Stimulated activated CD4-positive, alpha-beta T cell treated with anti-CD3 and anti-CD28 coated beads, Interleukin-15, amount 100 ng/mL, for 24 hours (primary cell): ENCODE data around the gene APLP1.
A peak's percentile ranks its signal among the peaks of the same experiment; 100 is the strongest.

ENCODE experiments used
- DNase-seq: peaks from one replicate; pipeline ENCODE4 v3.0.0-alpha.2; 2020

APLP1 gene

DNA sequence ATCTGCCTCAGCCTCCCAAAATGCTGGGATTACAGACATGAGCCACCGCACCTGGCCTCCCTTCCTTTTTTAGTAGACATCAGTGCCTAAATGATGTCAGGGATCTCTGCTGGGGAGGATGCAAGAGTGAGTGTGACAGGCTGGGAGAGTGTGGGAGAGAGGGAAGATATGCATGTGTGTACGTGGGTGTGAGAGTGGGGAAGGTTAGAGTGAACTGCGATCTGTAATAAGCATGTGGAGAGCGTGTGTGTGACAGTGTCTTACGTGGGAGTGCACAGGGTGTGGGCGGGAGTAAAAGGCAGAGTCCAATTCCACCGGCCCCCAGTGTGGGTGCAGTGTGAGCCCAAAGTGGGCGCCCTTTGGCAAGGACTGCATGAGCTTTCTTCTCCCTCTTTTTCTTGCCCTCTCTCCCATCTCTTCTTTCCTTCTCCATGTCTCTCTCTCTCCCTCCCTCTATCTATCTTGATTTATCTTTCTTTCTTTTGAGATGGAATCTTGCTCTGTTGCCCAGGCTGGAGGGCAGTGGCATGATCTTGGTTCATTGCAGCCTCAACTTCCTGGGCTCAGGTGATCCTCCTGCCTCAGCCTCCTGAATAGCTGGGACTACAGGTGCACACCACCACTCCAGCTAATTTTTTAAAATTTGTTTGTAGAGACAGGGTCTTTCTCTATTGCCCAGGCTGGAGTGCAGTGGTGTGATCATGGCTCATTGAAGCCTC is 15.2 kb upstream of the APLP1 start:
- no peak for DNase-seq

DNA sequence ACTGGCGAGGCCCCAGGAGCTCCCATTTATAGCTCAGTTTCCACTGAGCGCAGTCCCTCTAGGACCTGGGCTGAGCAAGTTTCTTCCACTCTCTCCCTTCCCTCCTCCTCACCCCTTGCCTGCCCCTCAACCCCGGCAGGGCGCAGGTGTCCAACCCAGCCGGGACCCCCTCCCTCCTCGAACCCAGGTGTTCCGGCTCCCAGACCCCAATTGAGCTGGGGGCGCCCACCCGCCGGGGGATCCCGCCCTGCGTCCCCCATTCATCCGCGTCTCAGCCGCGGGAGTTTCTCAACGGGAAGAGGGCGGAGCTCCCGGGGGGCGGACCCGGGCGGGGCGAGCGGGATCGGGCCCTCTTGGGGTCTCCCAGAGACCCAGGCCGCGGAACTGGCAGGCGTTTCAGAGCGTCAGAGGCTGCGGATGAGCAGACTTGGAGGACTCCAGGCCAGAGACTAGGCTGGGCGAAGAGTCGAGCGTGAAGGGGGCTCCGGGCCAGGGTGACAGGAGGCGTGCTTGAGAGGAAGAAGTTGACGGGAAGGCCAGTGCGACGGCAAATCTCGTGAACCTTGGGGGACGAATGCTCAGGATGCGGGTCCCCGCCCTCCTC is 11.7 kb upstream of the APLP1 start, which contains the start of gene KIRREL2:
TSS of gene KIRREL2 (plus strand) at position 366 of the 604 bp plus-strand sequence. CDS start at position 575, 209 bp downstream.
- DNase-seq: peak; percentile 55

DNA sequence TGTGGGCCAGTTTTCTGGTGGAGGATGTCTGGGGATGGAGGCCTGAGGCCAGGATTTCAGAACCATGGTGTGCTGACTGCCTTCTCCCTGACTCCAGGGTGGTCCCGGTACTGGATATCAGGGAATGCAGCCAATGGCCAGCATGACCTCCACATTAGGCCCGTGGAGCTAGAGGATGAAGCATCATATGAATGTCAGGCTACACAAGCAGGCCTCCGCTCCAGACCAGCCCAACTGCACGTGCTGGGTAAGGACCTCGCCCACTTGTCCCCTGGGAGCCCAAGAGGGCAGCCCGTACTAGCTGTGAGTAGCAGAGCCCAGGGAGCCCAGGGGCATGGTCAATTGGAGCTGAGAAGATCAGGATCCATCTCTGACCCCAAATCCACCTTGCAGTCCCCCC is 10.1 kb upstream of the APLP1 start:
- DNase-seq: no peak

DNA sequence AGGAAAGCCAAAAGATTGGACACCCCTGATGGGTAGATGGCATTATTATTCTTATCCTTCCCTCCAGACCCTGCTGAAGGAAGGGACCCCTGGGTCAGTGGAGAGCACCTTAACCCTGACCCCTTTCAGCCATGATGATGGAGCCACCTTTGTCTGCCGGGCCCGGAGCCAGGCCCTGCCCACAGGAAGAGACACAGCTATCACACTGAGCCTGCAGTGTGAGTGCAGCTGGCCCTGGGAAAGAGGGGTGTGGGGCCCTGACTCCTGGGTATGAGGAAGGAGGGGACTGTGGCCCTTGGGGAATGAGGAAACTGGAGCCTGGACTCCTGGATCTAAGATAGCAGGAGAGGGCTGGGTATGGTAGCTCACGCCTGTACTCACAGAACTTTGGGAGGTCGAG is 9.0 kb upstream of the APLP1 start:
- DNase-seq: no peak

DNA sequence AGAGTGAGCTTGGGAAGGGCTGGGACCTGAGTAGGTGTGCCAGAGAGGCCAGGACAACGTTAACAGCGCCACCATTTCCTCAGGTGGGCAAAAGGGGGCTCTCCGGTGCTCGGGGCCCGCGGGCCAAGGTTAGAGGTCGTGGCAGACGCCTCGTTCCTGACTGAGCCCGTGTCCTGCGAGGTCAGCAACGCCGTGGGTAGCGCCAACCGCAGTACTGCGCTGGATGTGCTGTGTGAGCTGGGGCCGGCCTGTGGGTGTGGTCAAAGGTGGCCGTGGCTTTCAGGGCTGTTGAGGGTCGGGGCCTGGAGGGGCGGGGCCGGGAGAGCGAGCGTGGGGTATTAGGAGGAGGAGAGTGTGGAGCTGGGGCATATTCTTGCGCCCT is 7.9 kb upstream of the APLP1 start:
- no peak for DNase-seq

DNA sequence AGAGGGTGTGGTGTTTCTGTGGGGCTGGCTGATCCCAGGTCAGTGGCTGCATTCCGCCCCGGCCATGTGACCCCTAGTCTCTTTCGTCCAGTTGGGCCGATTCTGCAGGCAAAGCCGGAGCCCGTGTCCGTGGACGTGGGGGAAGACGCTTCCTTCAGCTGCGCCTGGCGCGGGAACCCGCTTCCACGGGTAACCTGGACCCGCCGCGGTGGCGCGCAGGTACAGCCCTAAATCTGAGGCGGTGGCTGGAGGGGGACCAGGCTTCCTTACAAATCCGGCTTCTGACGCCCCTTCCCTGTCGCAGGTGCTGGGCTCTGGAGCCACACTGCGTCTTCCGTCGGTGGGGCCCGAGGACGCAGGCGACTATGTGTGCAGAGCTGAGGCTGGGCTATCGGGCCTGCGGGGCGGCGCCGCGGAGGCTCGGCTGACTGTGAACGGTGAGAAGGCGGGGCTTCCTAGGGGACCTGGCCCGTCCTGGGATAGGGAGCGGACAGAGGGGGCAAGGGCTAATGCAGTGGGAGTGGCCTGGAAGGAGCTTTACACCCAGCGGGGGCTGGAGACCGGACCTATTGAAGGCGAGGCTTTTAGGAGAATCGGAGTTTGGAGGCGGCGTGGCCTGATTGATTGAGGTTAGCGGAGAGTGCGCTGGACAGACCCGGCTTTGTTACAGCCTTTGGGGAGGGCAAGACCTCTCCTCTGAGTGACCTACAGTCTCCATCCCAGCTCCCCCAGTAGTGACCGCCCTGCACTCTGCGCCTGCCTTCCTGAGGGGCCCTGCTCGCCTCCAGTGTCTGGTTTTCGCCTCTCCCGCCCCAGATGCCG is 7.3 kb upstream of the APLP1 start:
- DNase-seq: peak; percentile 29

DNA sequence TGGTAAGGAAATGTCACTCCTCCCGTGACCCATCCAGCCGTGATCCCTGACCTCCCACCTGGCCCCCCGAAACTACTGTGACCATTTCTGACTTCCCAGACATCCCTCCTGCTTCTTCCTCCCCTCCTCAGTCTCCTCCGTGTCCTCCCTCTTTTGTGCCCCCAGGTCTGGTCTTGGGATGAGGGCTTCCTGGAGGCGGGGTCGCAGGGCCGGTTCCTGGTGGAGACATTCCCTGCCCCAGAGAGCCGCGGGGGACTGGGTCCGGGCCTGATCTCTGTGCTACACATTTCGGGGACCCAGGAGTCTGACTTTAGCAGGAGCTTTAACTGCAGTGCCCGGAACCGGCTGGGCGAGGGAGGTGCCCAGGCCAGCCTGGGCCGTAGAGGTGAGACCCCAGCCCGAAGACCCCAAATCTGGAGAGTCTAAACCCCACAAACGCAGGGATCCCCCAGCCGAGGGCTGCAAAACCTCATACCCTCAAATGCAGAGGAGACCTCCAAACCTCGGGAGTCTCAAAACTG is 6.7 kb upstream of the APLP1 start:
- DNase-seq: no peak

DNA sequence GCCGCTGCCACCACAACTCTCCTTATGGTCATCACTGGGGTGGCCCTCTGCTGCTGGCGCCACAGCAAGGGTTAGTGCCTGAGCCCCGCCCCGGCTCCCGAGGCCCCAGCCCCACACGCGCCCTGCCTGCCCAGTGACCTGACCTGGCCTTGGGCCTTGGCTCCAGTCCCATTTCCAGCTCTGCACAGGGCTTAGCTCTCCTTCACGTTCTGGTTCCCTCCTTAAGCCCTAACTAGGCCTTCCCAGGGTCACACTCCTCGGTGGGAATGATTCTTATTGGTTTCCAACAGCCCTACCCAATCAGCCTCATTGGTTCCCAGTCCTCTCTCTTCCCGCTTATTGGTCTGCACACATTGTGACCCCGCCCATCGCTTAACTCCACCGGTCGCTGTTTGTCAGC is 5.8 kb upstream of the APLP1 start:
- no peak for DNase-seq

DNA sequence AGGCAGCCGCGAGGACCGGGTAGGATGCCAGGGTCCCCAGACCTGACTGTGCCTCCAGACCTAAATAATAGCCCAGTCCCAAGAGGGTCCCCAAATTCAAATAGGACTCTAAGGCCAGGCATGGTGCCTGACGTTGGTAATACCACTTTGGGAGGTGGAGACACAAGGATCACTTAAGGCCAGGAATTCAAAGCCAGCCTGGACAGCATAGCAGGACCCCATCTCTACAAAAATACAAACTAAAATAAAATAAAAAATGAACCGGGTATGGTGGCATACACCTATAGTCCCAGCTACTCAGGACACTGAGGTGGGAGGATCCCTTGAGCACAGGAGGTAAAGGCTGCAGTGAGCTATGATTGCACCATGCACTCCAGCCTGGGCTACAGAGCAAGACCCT is 5.4 kb upstream of the APLP1 start:
- no peak for DNase-seq

DNA sequence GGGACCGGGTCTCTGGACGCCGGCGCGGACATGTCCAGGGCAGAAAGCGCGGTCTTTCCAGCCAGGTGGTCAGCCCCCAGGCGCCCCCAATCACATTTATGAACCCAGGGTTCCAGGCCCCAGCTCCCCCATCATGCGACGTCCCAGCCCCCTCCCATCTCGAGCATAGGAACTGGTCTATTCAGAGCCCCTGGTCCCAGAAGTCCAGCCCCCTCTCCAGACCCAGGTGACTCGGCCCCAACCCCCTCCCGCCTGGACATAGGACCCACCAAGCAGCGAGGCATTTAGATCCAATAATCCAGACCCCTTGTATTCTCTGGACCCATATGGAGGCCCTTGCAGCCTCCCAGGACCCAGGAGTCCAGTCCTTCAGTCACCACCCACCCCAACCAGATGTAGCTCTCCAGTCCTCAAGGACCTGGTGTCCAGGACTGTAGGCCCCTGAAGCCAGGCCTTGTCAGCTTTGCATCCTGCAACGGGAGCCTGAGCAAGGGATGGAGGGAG is 501 bp downstream of the APLP1 start:
- no peak for DNase-seq

DNA sequence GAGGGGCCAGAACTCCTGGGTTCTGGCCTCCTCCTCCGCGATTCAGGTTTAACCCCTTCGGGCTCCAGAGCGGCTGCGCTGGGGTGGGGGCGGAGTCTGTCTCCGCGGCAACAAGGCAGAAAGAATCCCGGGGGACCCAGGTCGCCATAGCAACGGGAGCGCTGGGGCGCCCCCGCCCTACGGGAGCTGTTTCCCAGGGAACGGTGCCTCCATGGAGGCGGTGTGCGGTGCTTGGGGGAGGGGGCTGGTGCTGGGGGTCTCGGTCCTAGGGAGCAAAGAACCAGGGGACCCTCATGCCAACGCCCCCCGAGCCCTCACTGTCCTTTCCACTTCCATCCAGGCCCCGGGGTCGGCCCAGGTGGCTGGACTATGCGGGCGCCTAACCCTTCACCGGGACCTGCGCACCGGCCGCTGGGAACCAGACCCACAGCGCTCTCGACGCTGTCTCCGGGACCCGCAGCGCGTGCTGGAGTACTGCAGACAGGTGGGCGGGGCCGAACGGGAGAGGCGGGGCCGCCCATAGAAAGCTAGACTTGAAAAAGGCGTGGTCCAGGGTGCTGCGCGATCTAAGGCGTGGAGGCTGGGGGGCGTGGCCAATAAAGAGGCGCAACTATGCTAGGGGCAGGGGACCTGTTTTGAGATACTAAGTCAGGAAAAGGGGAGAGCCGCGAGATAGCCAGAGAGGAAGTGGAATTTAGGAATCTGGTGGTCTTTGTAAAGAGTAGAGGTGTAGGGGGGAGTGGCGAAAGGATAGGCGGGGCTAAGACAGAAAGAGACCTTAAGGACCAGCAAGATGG is 1.2 kb downstream of the APLP1 start:
- DNase-seq: peak; percentile 93

DNA sequence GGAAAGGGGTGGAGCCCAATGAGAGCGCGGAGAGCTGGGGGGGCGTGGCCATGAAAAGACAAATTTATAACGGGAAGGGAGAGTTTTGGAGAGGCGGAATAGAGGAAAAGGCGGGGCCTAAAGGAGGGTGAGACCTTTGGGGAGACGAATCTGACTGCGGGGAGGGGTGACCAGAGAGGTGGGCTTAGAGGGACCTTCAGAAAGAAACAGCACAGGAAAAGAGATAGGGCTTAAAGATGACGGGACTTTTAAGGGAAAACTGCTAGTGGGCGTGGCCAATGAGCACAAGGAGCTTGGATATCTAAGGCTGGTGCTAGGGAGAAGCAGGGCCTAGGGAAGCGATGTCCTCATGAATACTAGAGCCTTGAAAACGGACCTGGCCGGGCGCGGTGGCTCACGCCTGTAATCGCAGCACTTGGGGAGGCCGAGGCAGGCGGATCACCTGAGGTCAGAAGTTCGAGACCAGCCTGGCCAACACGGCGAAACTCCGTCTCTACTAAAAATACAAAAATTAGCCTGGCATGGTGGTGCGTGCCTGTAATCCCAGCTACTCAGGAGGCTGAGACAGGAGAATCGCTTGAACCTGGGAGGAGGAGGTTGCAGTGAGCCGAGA is 1.9 kb downstream of the APLP1 start:
- peak; percentile 77 for DNase-seq

DNA sequence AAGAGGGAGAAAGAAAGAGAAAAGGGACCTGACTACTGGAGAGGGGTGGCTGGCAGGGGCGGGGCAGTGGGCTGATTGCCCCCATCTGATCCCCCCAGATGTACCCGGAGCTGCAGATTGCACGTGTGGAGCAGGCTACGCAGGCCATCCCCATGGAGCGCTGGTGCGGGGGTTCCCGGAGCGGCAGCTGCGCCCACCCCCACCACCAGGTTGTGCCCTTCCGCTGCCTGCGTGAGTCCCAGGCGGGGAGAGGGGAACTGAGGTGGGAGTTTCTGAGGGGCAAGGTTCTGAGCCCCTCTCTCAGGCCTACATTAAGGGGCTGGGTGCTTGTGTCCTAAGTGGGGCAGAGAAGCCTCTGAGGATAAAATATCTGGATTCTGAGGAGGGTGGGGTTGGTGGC is 2.4 kb downstream of the APLP1 start:
- DNase-seq: no peak

DNA sequence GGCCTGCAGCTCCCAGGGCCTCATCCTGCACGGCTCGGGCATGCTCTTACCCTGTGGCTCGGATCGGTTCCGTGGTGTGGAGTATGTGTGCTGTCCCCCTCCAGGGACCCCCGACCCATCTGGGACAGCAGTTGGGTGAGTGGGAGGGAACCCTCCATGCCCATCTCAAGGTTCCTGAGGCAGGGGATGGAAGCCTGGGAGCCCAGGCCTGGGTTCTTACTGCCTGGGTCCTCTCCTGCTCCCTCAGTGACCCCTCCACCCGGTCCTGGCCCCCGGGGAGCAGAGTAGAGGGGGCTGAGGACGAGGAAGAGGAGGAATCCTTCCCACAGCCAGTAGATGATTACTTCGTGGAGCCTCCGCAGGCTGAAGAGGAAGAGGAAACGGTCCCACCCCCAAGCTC is 3.2 kb downstream of the APLP1 start:
- DNase-seq: no peak

DNA sequence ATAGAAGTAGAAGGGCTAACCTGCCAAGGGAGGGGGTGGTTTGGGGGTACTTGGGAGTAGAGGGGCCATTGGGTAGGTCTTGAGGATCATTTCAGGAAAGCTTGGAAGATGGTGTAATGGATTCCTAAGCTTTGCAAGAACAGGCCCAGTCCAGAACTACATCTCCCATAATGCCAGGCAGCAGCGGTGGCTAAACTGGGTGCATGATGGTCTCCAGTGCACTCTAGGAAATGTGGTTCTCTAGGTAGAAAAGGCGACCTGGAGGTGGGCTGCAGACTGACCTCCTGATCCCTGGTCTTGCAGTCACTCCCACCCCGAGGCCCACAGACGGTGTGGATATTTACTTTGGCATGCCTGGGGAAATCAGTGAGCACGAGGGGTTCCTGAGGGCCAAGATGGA is 3.8 kb downstream of the APLP1 start:
- no peak for DNase-seq

DNA sequence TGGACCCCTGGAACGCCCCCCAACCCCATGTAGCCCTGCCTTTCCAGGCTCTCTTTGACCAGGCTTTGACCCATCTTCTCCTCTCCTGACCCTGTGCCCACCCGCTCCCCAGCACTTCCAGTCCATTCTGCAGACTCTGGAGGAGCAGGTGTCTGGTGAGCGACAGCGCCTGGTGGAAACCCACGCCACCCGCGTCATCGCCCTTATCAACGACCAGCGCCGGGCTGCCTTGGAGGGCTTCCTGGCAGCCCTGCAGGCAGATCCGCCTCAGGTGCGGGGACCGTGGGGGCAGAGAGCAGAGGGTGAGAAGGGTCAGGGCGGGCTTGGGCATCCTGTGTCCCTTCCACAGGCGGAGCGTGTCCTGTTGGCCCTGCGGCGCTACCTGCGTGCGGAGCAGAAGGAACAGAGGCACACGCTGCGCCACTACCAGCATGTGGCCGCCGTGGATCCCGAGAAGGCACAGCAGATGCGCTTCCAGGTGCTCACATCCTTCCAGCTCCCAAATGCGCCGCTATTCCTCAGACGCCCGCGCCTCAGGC is 6.1 kb downstream of the APLP1 start:
- no peak for DNase-seq

DNA sequence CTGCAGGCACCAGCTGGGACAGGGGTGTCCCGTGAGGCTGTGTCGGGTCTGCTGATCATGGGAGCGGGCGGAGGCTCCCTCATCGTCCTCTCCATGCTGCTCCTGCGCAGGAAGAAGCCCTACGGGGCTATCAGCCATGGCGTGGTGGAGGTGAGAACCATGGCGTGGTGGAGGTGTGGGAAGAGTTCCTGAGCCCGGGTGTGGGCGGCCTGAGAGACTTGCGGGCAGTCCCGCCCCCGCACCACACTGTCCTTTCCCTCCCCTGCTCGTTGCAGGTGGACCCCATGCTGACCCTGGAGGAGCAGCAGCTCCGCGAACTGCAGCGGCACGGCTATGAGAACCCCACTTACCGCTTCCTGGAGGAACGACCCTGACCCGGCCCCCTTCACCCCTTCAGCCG is 10.7 kb downstream of the APLP1 start:
- no peak for DNase-seq

DNA sequence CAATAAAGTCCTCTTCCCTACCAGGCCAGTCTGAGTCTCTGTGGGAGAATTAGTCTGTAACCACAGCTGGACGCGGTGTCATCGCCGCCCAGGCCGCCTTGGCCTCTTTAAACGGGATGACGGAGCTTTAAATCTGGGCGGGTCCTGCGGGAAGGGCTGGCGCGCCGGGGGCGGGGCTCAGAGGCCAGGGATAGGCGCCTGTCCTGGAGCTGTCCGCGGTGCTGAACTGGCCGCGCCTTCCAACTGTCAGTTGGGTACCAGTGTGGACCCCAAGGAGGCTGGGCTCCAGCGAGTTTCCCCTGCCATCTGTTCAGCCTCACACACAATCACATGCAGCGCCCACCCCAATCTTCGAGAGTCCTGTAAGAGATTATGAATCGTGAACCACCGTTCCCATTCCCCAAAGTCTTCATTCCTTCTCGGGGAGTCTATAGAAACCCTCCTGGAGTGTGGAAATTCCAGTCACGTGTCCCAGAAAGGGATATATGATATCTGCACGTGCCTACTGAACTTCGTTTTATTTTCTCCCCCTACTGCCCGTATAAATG is 11.5 kb downstream of the APLP1 start:
- DNase-seq: peak; percentile 91

DNA sequence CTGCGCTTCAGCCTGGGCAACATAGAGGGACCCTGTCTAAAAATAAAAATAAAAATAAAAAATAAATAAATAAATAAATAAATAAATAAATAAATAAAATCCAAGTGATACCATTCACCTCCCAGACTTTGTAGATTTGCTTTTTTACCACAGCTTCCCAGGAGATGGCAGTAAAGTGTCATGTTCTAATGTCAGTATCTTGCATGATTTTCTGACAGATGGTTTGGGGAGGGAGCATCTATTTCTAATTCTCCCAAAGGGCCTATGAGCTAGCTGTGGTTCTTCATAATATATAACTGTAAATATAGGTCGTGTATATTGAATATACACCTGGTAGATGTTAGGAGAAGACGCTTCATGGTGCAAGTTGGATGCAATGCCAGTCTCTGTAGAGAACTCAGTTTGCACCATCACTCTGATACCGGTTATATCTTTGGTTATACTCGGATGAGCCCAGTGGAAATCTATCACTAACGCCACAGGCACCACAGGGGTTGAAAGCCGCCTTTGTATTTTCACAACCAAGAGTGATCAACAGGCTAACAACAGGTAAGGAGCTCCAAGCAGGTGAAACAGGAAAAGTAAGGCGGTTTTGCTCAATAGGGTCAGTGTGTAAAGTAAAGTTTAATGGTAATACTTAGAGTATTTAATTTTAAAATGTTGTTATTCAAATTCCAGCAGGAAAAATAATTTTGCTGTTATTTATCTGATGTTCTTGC is 13.9 kb downstream of the APLP1 start:
- DNase-seq: no peak

DNA sequence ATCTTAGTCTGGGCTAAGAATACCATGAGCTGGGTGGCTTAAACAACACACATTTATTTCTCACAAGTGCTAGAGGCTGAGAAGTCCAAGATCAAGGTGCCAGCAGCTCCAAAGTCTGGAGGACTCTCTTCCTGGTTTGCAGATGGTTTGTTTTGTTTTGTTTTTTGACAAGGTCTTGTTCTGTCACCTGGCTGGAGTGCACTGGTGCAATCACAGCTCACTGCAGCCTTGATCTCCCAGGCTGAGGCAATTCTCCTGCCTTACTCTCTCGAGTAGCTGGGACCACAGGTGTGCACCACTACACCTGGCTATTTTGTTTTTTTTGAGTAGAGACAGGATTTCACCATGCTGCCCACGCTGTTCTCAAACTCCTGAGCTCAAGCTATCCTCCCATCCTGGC is 15.5 kb downstream of the APLP1 start:
- DNase-seq: no peak

DNA sequence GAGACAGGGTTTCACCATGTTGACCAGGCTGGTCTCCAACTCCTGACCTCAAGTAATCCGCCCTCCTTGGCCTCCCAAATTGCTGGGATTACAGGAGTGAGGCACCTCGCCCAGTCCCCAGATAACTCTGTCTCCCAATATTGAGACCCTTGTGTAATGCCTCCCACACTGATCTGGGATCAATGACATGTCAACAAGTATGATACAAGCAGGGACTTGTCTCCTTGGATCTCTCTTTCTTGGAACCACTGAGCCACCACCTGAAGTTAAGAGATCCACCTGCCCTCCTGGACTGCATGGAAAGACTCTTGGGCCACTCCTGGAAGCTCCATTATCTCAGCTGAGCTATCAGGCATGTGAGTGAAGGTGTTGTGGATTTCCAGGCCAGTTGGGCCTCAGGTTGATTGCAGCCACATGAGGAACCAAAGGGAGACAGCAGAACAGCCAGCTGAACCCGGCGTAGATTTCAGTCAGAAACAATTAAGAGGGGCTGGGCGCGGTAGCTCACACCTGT is 16.9 kb downstream of the APLP1 start:
- no peak for DNase-seq
